K562 (cell line): ENCODE measurements around the gene MRPL16. TPM values are rescaled to one million over a fixed set of nuclear protein-coding genes. Genes with fewer than 3 reads are reported as not detected.
"Not testable (repeated sequence)": the region's sequence is repeated elsewhere in the genome, so short reads cannot be mapped to it uniquely, and the experiment has no call there.

Experiments used
- ATAC-seq: fragments of 200-7000 bp; cut with Tn5 transposase; 3 replicates; pipeline ENCODE4 v1.9.1; 2020; ENCODE audit warnings: moderate library complexity
- BruUV-seq: library from RNA; stranded (reverse); fragments of 400-500 nt; replicated peaks from 2 replicates; lab custom pipeline; 2021; lab: Mats Ljungman, UMichigan
- CTCF ChIA-PET: fragments of 300-600 bp; formaldehyde crosslinking; extraction: SDS; loops from one replicate; lab custom pipeline; 2021; ENCODE audit warnings: low intra/inter-chr PET ratio; lab: Yijun Ruan, JAX
- POLR2A ChIA-PET: fragments of 300-600, 350-650 bp; sonication (Branson Sonifier 250); formaldehyde crosslinking; extraction: SDS; loops from one replicate; lab custom pipeline; 2021; ENCODE audit warnings: antibody characterized with exemption, inconsistent platforms; lab: Yijun Ruan, JAX
- DNase-seq, 4 experiments: peaks; one replicate each; pipeline versions ENCODE4 v3.0.0 to v3.0.0-alpha.2; 2011 to 2018; ENCODE audit warnings: low spot score in 3 of 4, mixed read lengths in 3 of 4; ENCODE audit errors: extremely low read depth in 1 of 4
- FAIRE-seq: peaks from 2 replicates; lab custom pipeline; 2011; peaks lifted over from hg19 to GRCh38; lab: Jason Lieb, UNC
- H2AFZ ChIP-seq: 2 replicates; pipeline ENCODE4 v1.6.0; 2011; ENCODE audit warnings: low read depth, low read length, control low read depth, inconsistent platforms
- H3K27ac ChIP-seq: fragments of 200-600 bp; 3 replicates; pipeline ENCODE4 v1.8.0; 2011; ENCODE audit warnings: low read depth, mild to moderate bottlenecking, control low read depth, inconsistent platforms, low read length, moderate library complexity, mixed read lengths; ENCODE audit errors: extremely low read depth
- H3K27me3 ChIP-seq, 2 experiments: fragments of 300-600 bp in 1 of 2; 2 replicates in 1 of 2; 3 replicates in 1 of 2; pipeline versions ENCODE4 v1.6.0 to v1.8.0; 2011; ENCODE audit warnings: inconsistent platforms in 2 of 2, low read length in 2 of 2, mild to moderate bottlenecking in 1 of 2, mixed read lengths in 1 of 2, moderate library complexity in 1 of 2; ENCODE audit not compliant: control insufficient read depth in 2 of 2, insufficient read depth in 2 of 2
- H3K36me3 ChIP-seq: fragments of 300-600 bp; 3 replicates; pipeline ENCODE4 v1.8.0; 2011; ENCODE audit warnings: mild to moderate bottlenecking, low read length, inconsistent platforms; ENCODE audit not compliant: control insufficient read depth, insufficient read depth
- H3K4me1 ChIP-seq, 2 experiments: fragments of 200-600 bp in 1 of 2; replicated peaks in 1 of 2; 2 replicates in 1 of 2; 3 replicates in 1 of 2; pipeline versions ENCODE4 v1.5.1 to v1.8.0; 2011; ENCODE audit warnings: inconsistent platforms in 2 of 2, low read length in 2 of 2, mild to moderate bottlenecking in 1 of 2, mixed read lengths in 1 of 2, moderate library complexity in 1 of 2; ENCODE audit not compliant: control insufficient read depth in 2 of 2, insufficient read depth in 2 of 2
- H3K4me2 ChIP-seq: 2 replicates; pipeline ENCODE4 v1.6.1; 2011; ENCODE audit warnings: low read length, control low read depth, inconsistent platforms, mixed read lengths; ENCODE audit not compliant: insufficient read depth
- H3K4me3 ChIP-seq: fragments of 200-600 bp; sonication (generic), shearing (Covaris generic); 2 replicates; pipeline ENCODE4 v1.5.1; 2016; ENCODE audit warnings: control low read depth, inconsistent platforms
- H3K79me2 ChIP-seq: fragments of 200-600 bp; 3 replicates; pipeline ENCODE4 v1.8.0; 2011; ENCODE audit warnings: low read length, inconsistent platforms; ENCODE audit not compliant: control insufficient read depth, insufficient read depth
- H3K9ac ChIP-seq, 2 experiments: 2 replicates each; pipeline versions ENCODE4 v1.6.0 to v1.6.1; 2011; ENCODE audit warnings: low read depth in 2 of 2, low read length in 2 of 2, control low read depth in 1 of 2, inconsistent platforms in 1 of 2, mild to moderate bottlenecking in 1 of 2, mixed read lengths in 1 of 2; ENCODE audit not compliant: insufficient read depth in 1 of 2
- H3K9me1 ChIP-seq: one replicate; pipeline ENCODE4 v1.6.0; 2011; ENCODE audit warnings: inconsistent platforms, mild to moderate bottlenecking, low read length, moderate library complexity; ENCODE audit not compliant: control insufficient read depth, insufficient read depth
- H3K9me3 ChIP-seq: replicated peaks from 2 replicates; pipeline ENCODE4 v1.5.1; 2011; ENCODE audit warnings: low read depth, low read length, inconsistent platforms; ENCODE audit not compliant: control insufficient read depth, insufficient read depth
- H4K20me1 ChIP-seq: replicated peaks from 2 replicates; pipeline ENCODE4 v1.6.1; 2011; ENCODE audit warnings: low read length, inconsistent platforms, mixed read lengths; ENCODE audit not compliant: control insufficient read depth, insufficient read depth
- CBX5 ChIP-seq: IDR thresholded peaks from 2 replicates; pipeline ENCODE4 v1.6.1; 2014; ENCODE audit warnings: low read depth, borderline replicate concordance
- DLX4 ChIP-seq: fragments of 250-450 bp; sonication (Bioruptor Pico); IDR thresholded peaks from 2 replicates; pipeline ENCODE4 v1.6.1; 2021; ENCODE audit warnings: mild to moderate bottlenecking
- MEIS2 ChIP-seq: fragments of 450-650 bp; IDR thresholded peaks from 2 replicates; pipeline ENCODE4 v1.6.1; 2014; ENCODE audit warnings: mild to moderate bottlenecking; ENCODE audit not compliant: partially characterized antibody
- NFE2L1 ChIP-seq: fragments of 450-650 bp; IDR thresholded peaks from 2 replicates; pipeline ENCODE4 v1.6.1; 2016; ENCODE audit warnings: missing genetic modification characterization, low read depth, mild to moderate bottlenecking, missing compliant biosample characterization, moderate library complexity, borderline replicate concordance
- PRDM10 ChIP-seq: fragments of 450-650 bp; IDR thresholded peaks from 2 replicates; pipeline ENCODE4 v1.6.1; 2018; ENCODE audit not compliant: partially characterized antibody
- PYGO2 ChIP-seq: fragments of 450-650 bp; IDR thresholded peaks from 2 replicates; pipeline ENCODE4 v1.6.1; 2016; ENCODE audit warnings: mild to moderate bottlenecking, missing genetic modification characterization, moderate library complexity, missing compliant biosample characterization
- RUNX1 ChIP-seq: sonication (generic); IDR thresholded peaks from 2 replicates; pipeline ENCODE4 v1.6.1; 2016; ENCODE audit warnings: antibody characterized with exemption, low read depth
- SMAD1 ChIP-seq: fragments of 150-350 bp; IDR thresholded peaks from 2 replicates; pipeline ENCODE4 v1.6.1; 2014; ENCODE audit warnings: low read length, low read depth; ENCODE audit not compliant: partially characterized antibody
- TRIM28 ChIP-seq: fragments of 450-650 bp; IDR thresholded peaks from 2 replicates; pipeline ENCODE4 v1.6.1; 2017
- ZNF316 ChIP-seq: fragments of 450-650 bp; IDR thresholded peaks from 2 replicates; pipeline ENCODE4 v1.6.1; 2016
- ZNF431 ChIP-seq: sonication (generic); formaldehyde crosslinking; IDR thresholded peaks from 2 replicates; pipeline ENCODE4 v1.8.0; 2022; ENCODE audit warnings: mild to moderate bottlenecking, missing genetic modification reagents
- WGBS: fragments of 100-300 bp; shearing (Covaris generic); methylation state at CpG from one replicate; pipeline ENCODE4 v1.1.6; 2016; ENCODE audit warnings: low coverage, mixed read lengths; ENCODE audit not compliant: insufficient coverage; ENCODE audit errors: missing lambda C conversion rate; 5-methylcytosine and 5-hydroxymethylcytosine counted together
- in situ Hi-C: fragments of 300-500 bp; cut with MboI; formaldehyde crosslinking; loops from 4 replicates; pipeline ENCODE4 v1.15.0; 2018; ENCODE audit warnings: inconsistent platforms, mixed read lengths
- intact Hi-C: fragments of 100-400 bp; cut with micrococcal nuclease; formaldehyde crosslinking; loops from 2 replicates; pipeline ENCODE4 v1.14.2; 2022
- polyA plus RNA-seq, 8 experiments: library from polyadenylated mRNA; depleted of rRNA in 4 of 8; stranded (reverse) in 5 of 8; unstranded in 3 of 8; fragments of >200 nt; fragmentation: Nextera tagmentation in 2 of 8; fragmentation: Illumina TruSeq in 1 of 8; extraction: Ambion mirVana in 2 of 8; extraction: Trizol in 1 of 8; gene quantifications; 2 replicates each; pipeline versions ENCODE4 v1.2.1 to v1.2.3, GENCODE V29; 2011 to 2014; ENCODE audit warnings: inconsistent platforms in 1 of 8, missing spikeins in 1 of 8
- total RNA-seq, 7 experiments: library from RNA; depleted of rRNA in 6 of 7; stranded (reverse); fragments of >200 nt in 6 of 7; fragmentation: Illumina TruSeq in 2 of 7; extraction: Trizol in 2 of 7; gene quantifications; 2 replicates each; pipeline versions ENCODE4 v1.2.1 to v1.2.3, GENCODE V29; 2011 to 2021; ENCODE audit warnings: low replicate concordance in 1 of 7

The MRPL16 gene
- total and polyA plus RNA-seq, 9 of the 15 experiments (the other 6 are each of a cell fraction or from before 2014, with no cell fraction given): 63.3 to 209 (median 157) TPM

GRCh38 chr11:59784441-59784840, 26.1 kb downstream of the MRPL16 start:
- intact Hi-C loops, CTCF ChIA-PET, H3K4me2 ChIP-seq, FAIRE-seq, in situ Hi-C loops, H3K79me2 ChIP-seq, H3K27ac ChIP-seq, H3K9ac ChIP-seq, H3K9me1 ChIP-seq, H3K9me3 ChIP-seq, ATAC-seq, H3K4me3 ChIP-seq, H4K20me1 ChIP-seq, BruUV-seq, DNase-seq, H2AFZ ChIP-seq, H3K27me3 ChIP-seq: not testable (repeated sequence)
- POLR2A ChIA-PET: interaction anchor here (1.2 to 1.5 kb wide), 2 partner anchors 9 to 10 kb away, joined by 3 read pairs; no protein-coding TSS in a partner anchor
- Histone ChIP-seq H3K4me1 (peaks cover 13 to 17% of the 10 kb centered on the region in 2 experiments), H3K36me3 (peaks cover 59% of the 10 kb centered on the region; the same call in 2 of the 3 replicates)
- TF ChIP-seq TRIM28 (0 out of 2 replicates have a peak, but pooled peaks have one; percentile 26), ZNF431 (CRISPR knock-in tag) (peak; percentile 98)
- WGBS: 77% methylated on average over 3 of the region's 5 CpGs

DNA sequence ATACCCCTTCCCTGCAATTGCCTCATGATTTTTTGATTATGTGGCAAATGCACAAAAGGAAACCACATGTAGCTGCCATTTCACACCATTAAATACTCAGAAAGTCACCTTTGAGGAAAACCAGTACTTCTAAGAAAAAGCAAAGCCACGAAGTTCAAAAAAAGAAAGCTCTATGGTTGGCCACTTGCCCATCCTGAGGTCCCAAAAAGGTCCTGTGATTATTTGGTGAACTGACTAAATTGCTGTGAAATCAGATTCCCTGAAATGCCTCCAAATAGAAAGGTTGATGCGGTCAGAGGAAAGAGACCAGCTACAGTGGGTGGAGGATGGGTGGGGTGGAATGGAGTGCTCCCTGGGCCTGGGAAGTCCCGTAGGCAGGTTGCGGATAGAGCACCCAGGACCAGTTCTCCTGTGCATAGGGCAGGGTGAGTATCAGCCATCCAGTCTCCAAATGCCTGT, 26.9 kb downstream of the MRPL16 start:
- no peaks in the 10 kb centered on the region for H3K27me3 ChIP-seq
- peaks cover 7% of the 10 kb centered on the region; the same call in 1 of the 2 replicates for H4K20me1 ChIP-seq
- H3K4me1 ChIP-seq: peaks cover 13 to 17% of the 10 kb centered on the region in 2 experiments
- no peak for FAIRE-seq
- no peak overlapping the region for H2AFZ ChIP-seq
- no peak for ATAC-seq
- BruUV-seq: no TSS peak
- no peak overlapping the region for H3K4me3 ChIP-seq
- no peak overlapping the region for H3K9ac ChIP-seq
- H3K79me2 ChIP-seq: 0 out of 3 replicates have a peak, but pooled peaks cover 3% of the 10 kb centered on the region
- intact Hi-C loops: no loop called here
- in situ Hi-C loops: no loop called here
- ChIA-PET CTCF (no interaction called here), POLR2A (interaction anchor here (0.8 kb wide), 1 partner anchor 18 kb away, joined by 5 read pairs; no protein-coding TSS in a partner anchor)
- peaks cover 56% of the 10 kb centered on the region; the same call in 2 of the 3 replicates for H3K36me3 ChIP-seq
- no peaks in the 10 kb centered on the region for H3K9me3 ChIP-seq
- peaks cover 4% of the 10 kb centered on the region for H3K9me1 ChIP-seq
- no peak for DNase-seq
- no peak overlapping the region for H3K27ac ChIP-seq
- 74% methylated on average over 4 of the region's 4 CpGs for WGBS
- no peak overlapping the region for H3K4me2 ChIP-seq
- TF ChIP-seq PYGO2 (no peak), MEIS2 (no peak), DLX4 (CRISPR knock-in tag) (no peak), SMAD1 (no peak), PRDM10 (no peak), RUNX1 (no peak), NFE2L1 (tag) (no peak), ZNF316 (no peak), CBX5 (no peak)
